Fibroblast of villous mesenchyme (primary cell): ENCODE data around the gene MOGAT1. TPM values are rescaled to one million over a fixed set of nuclear protein-coding genes. Genes with fewer than 3 reads are reported as not detected.
A peak's percentile ranks its signal among the peaks of the same experiment; 100 is the strongest.
"Not testable (repeated sequence)": the region's sequence is repeated elsewhere in the genome, so short reads cannot be mapped to it uniquely, and the experiment has no call there.

Experiments
- DNase-seq: peaks from one replicate; pipeline ENCODE4 v3.0.0-alpha.2; 2010; ENCODE audit warnings: low read depth
- H3K4me3 ChIP-seq: 2 replicates; pipeline ENCODE4 v1.5.1; 2011; ENCODE audit warnings: low read depth, mild to moderate bottlenecking, low read length
- CTCF ChIP-seq: IDR thresholded peaks from 2 replicates; pipeline ENCODE4 v1.5.1; 2012; ENCODE audit warnings: low read depth, mild to moderate bottlenecking, low read length; ENCODE audit not compliant: insufficient read depth
- total RNA-seq: library from RNA; depleted of rRNA; stranded (reverse); fragments of >200 nt; gene quantifications from 2 replicates; pipeline ENCODE4 v1.2.3, GENCODE V29; 2012

Gene MOGAT1
- total RNA-seq, 1 donor = not detected

- no peak for DNase-seq
- no peak for TF ChIP-seq CTCF
- H3K4me3 ChIP-seq = no peak overlapping the region
Observed at GRCh38 chr2:222686086-222686750, 14.8 kb downstream of the MOGAT1 start.

- peak; percentile 14 for DNase-seq
Observed at GRCh38 chr2:222688917-222689316, 17.5 kb downstream of the MOGAT1 start.

DNA sequence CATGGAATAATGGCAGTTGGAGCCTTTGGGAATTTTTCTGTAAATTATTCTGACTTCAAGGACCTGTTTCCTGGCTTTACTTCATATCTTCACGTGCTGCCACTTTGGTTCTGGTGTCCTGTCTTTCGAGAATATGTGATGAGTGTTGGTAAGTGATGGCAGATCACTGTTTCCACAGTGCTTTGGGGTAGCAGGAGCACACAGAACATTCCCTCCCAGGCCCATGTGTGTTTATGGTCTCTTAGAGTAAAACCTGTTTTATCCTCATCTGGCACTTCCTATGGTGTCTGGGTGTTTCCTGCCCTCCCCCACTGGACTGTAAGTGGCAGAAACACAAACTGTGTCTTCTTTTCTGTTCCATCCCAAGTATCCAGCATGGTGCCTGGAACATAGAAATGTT, 17.9 kb downstream of the MOGAT1 start:
- TF ChIP-seq CTCF = no peak
- DNase-seq = no peak
- no peak overlapping the region for H3K4me3 ChIP-seq

More at GRCh38 chr2:222688917-222689316, 17.5 kb downstream of the MOGAT1 start:
- no peak overlapping the region for H3K4me3 ChIP-seq
- no peak for TF ChIP-seq CTCF

DNA sequence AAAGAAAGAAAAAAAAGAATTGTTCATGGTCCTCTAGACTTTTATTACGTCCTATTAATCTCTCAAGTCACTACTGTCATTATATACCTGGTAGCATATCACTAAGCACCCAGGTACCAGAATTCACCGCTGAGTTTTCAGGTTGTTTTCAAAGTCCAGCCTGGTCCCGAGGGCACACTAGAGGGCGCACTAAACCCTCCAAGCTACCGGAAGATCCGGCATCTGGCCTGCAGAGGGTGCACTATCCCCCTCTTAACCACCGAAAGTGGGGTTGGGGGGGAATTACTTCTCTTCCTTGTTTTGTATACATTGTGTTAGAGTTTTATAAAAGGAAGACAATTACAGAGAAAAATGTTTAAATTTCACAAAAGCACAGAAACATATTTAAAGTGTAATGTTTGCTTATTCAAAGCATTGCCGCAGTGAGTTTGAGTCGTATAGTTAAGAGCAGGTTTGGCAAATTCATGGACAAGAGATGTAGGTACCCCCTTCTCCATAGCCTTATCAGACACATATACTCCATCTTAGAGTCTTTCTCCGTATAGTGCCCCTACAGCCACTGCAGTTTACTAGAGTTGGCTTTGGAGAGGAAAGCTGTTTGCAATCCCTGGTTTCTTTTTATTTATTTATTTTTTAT, 19.2 kb downstream of the MOGAT1 start:
- peak; percentile 100 for TF ChIP-seq CTCF
- no peak overlapping the region for H3K4me3 ChIP-seq
- peak; percentile 81 for DNase-seq

DNA sequence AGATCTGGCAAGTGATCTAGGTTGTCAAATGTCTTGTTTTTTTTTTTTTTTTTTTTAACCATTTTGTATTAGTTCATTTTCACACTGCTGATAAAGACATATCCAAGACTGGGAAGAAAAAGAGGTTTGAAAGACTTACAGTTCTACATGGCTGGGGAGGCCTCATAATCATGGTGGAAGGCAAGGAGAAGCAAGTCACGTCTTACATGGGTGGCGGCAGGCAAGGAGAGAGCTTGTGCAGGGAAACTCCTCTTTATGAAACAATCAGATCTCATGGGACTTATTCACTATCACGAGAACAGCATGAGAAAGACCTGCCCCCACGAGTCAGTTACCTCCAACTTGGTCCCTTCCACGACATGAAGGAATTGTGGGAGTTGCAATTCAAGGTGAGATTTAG, 22.0 kb downstream of the MOGAT1 start:
- H3K4me3 ChIP-seq, DNase-seq: not testable (repeated sequence)

DNA sequence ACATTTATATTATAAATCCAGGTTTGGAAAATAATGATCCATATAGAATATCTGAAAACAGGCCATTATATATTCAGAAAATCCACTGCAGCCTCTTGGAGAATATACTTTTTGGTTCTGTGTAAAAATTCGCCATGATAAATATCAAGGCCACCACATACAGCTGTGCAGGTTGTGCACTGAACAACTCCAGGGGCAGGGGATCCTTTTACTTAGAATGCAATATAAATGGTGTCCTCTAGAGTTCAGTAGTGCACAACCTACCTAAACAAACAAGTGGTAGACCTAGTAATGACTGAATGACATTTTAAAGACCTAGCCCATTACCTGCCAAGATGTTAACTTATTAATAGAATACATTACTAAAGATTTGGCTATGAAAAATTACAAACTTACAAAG, 22.4 kb downstream of the MOGAT1 start:
- H3K4me3 ChIP-seq = no peak overlapping the region

More for the DNA sequence above, 22.4 kb downstream of the MOGAT1 start:
- peak; percentile 29 for TF ChIP-seq CTCF
- peak; percentile 36 for DNase-seq
